Loucy (cell line): ENCODE measurements around the gene SNX11.

Source experiments
- EZH2phosphoT487 ChIP-seq: fragments of 200-600 bp; IDR thresholded peaks from 2 replicates; pipeline ENCODE4 v1.6.1; 2018; ENCODE audit warnings: antibody characterized with exemption, mild to moderate bottlenecking, moderate library complexity, borderline replicate concordance
- TF ChIP-seq, protein P1 (sequence below): fragments of 200-600 bp; sonication (generic); conservative IDR thresholded peaks from 2 replicates; pipeline ENCODE4 v1.5.1; 2014; ENCODE audit warnings: mild to moderate bottlenecking, antibody characterized with exemption, low read length

DNA sequence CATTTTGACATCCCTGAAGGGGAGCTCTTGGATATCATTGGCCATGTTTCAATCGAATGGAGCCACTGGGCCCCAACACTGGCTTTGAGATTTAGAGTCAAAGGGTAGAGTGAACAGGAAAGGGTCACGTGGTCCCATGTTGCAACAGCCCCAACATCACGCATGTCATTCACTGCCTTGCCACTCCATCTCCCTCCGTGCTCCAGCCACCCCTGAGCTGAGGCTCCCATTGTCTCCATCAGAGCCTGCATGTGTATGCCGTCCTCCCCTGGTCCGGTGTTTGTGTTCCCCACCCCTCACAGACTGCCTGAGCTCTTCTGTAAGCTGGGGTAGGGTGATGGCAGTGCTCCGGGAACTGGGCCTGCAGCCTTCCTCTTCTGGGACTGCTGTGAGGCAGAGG lies 47.3 kb upstream of the SNX11 start:
- TF ChIP-seq, protein P1, sequence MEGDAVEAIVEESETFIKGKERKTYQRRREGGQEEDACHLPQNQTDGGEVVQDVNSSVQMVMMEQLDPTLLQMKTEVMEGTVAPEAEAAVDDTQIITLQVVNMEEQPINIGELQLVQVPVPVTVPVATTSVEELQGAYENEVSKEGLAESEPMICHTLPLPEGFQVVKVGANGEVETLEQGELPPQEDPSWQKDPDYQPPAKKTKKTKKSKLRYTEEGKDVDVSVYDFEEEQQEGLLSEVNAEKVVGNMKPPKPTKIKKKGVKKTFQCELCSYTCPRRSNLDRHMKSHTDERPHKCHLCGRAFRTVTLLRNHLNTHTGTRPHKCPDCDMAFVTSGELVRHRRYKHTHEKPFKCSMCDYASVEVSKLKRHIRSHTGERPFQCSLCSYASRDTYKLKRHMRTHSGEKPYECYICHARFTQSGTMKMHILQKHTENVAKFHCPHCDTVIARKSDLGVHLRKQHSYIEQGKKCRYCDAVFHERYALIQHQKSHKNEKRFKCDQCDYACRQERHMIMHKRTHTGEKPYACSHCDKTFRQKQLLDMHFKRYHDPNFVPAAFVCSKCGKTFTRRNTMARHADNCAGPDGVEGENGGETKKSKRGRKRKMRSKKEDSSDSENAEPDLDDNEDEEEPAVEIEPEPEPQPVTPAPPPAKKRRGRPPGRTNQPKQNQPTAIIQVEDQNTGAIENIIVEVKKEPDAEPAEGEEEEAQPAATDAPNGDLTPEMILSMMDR: no peak
- no peak for TF ChIP-seq EZH2phosphoT487
